GM13977 (cell line): Measurements from ENCODE around the gene ADCYAP1.

ENCODE experiments used
- DNase-seq: peaks from one replicate; pipeline ENCODE4 v3.0.0; 2012; ENCODE audit warnings: low spot score
- CTCF ChIP-seq: IDR thresholded peaks from 2 replicates; pipeline ENCODE4 v1.5.1; 2012; ENCODE audit warnings: mild to moderate bottlenecking, control low read depth; ENCODE audit not compliant: insufficient read depth; ENCODE audit errors: extremely low read depth, missing control alignments
- in situ Hi-C: fragments of 300-500 bp; cut with MboI; formaldehyde crosslinking; loops from one replicate; pipeline ENCODE4 v1.12.0; 2022; ENCODE audit warnings: low sequenced_read_pairs, low pct_unique_long_range_greater_than_20kb, mixed read lengths, inconsistent platforms; ENCODE audit not compliant: unreplicated experiment

Gene ADCYAP1

GRCh38 chr18:905307-905947 lies 756 bp downstream of the ADCYAP1 start:
- DNase-seq: peak; percentile 20
- no peak for TF ChIP-seq CTCF
- in situ Hi-C loops: no loop called here

- TF ChIP-seq CTCF: no peak
- in situ Hi-C loops: no loop called here
- DNase-seq: peak; percentile 33
Measured at GRCh38 chr18:905948-906415, 1.3 kb downstream of the ADCYAP1 start.

GRCh38 chr18:906416-907114 lies 1.9 kb downstream of the ADCYAP1 start:
- peak; percentile 18 for DNase-seq
- no peak for TF ChIP-seq CTCF
- in situ Hi-C loops: no loop called here

- DNase-seq: peak; percentile 34
- in situ Hi-C loops: no loop called here
- TF ChIP-seq CTCF: no peak
Measured at GRCh38 chr18:907115-907884, 2.6 kb downstream of the ADCYAP1 start.

GRCh38 chr18:907885-908757 lies 3.5 kb downstream of the ADCYAP1 start:
- DNase-seq: peak; percentile 48
- in situ Hi-C loops: no loop called here

More at GRCh38 chr18:907885-908757, 3.5 kb downstream of the ADCYAP1 start:
- TF ChIP-seq CTCF: no peak
